Body of pancreas (tissue), 4 donors: ENCODE measurements around the gene IFT74. TPM values are rescaled to one million over a fixed set of nuclear protein-coding genes. Genes with fewer than 3 reads are reported as not detected.
A peak's percentile ranks its signal among the peaks of the same experiment; 100 is the strongest.

Source experiments
- ATAC-seq: fragments of 150-250 bp; one replicate; pipeline ENCODE4 v1.9.1; 2016
- DNase-seq, 4 donors: peaks; one replicate each; pipeline ENCODE4 v3.0.0-alpha.2; 2019
- H3K27ac ChIP-seq, 4 donors: fragments of 200-600 bp; sonication (generic); 1 replicate in 3 of 4; 2 replicates in 1 of 4; pipeline versions ENCODE4 v1.5.1 to v1.6.1; 2016 to 2019; ENCODE audit warnings: mild to moderate bottlenecking in 1 of 4, mixed read lengths in 1 of 4, moderate library complexity in 1 of 4
- H3K27me3 ChIP-seq, 2 donors: fragments of 200-600 bp; sonication (generic); one replicate each; pipeline ENCODE4 v1.6.0; 2016; ENCODE audit warnings: mild to moderate bottlenecking in 1 of 2
- H3K36me3 ChIP-seq, 2 donors: fragments of 200-600 bp; sonication (generic); replicated peaks in 1 of 2; 2 replicates each; pipeline ENCODE4 v1.5.1; 2016; ENCODE audit warnings: low read depth in 2 of 2; ENCODE audit not compliant: insufficient read depth in 1 of 2
- H3K4me1 ChIP-seq: fragments of 200-600 bp; sonication (generic); one replicate; pipeline ENCODE4 v1.6.0; 2016
- H3K4me3 ChIP-seq, 2 donors: fragments of 200-600 bp; sonication (generic); 1 replicate in 1 of 2; 2 replicates in 1 of 2; pipeline ENCODE4 v1.5.1; 2016 to 2019
- H3K9me3 ChIP-seq, 3 donors: fragments of 200-600 bp; sonication (generic); 1 replicate in 2 of 3; 2 replicates in 1 of 3; pipeline ENCODE4 v1.5.1; 2016
- CTCF ChIP-seq, 7 experiments: fragments of 450-650 bp in 4 of 7; fragments of 200-600 bp in 3 of 7; sonication (generic) in 3 of 7; IDR thresholded peaks; one replicate each; pipeline ENCODE4 v1.5.1; 2016 to 2019; ENCODE audit warnings: antibody characterized with exemption in 7 of 7
- POLR2A ChIP-seq, 3 donors: fragments of 450-650 bp; IDR thresholded peaks; one replicate each; pipeline ENCODE4 v1.6.1; 2016; ENCODE audit warnings: antibody characterized with exemption in 3 of 3, mild to moderate bottlenecking in 2 of 3
- WGBS, 2 donors: methylation state at CpG; one replicate each; pipeline ENCODE4 v1.1.5; 2017; 5-methylcytosine and 5-hydroxymethylcytosine counted together
- intact Hi-C: fragments of 100-400 bp; cut with DNase I; formaldehyde crosslinking; loops from one replicate; pipeline ENCODE4 v1.15.1; 2023
- total RNA-seq, 2 donors: library from RNA; depleted of rRNA; stranded (reverse); fragments of >200 nt; gene quantifications; one replicate each; pipeline ENCODE4 v1.1.0, GENCODE V29; 2016

Gene IFT74
- total RNA-seq, 2 donors from 2014 or later = 7.3 to 9.1 TPM

DNA sequence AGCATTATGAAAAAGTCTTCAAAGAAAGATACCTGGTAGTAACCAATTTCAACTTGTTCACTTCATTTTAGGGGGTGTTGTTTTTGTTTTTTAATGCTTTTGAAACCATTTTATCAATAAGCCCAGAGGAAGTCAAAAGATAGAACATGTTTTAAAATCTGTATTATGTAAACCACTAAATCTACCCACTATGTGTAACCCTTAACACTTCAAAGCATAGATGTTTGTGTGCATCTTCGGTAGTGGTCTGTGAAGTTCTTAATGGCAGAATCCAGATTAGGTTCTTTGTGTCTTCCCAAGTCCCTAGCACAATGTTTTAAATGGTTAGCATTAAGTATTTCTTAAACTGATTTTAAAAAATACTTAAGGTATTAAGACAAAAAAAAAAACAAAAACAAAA lies 15.4 kb upstream of the IFT74 start:
- Histone ChIP-seq H3K4me1 (peaks cover 17% of the 10 kb centered on the region), H3K36me3 (no peaks in the 10 kb centered on the region), H3K27me3 (no peaks in the 10 kb centered on the region), H3K27ac (no peak overlapping the region), H3K9me3 (peaks cover 0 to 7% (median 0%) of the 10 kb centered on the region in 3 donors), H3K4me3 (no peak overlapping the region)
- no peak for TF ChIP-seq POLR2A (IDR thresholded peaks at IDR 0.05)
- no peak for TF ChIP-seq CTCF (IDR thresholded peaks at IDR 0.05)
- intact Hi-C loops = no loop called here
- no peak for ATAC-seq
- no peak for DNase-seq
- 86 to 94% methylated on average over 1 of the region's 1 CpG for WGBS, 2 donors

GRCh38 chr9:26945591-26945990 lies 10.6 kb upstream of the IFT74 start:
- DNase-seq = no peak
- TF ChIP-seq POLR2A (IDR thresholded peaks at IDR 0.05) (no peak), CTCF (IDR thresholded peaks at IDR 0.05) (no peak)
- no peak overlapping the region for H3K27ac ChIP-seq
- 17 to 25% methylated on average over 2 of the region's 2 CpGs for WGBS, 2 donors
- H3K4me1 ChIP-seq = peaks cover 30% of the 10 kb centered on the region
- no peaks in the 10 kb centered on the region for H3K27me3 ChIP-seq
- no peaks in the 10 kb centered on the region for H3K36me3 ChIP-seq
- no peak overlapping the region for H3K4me3 ChIP-seq
- no peaks in the 10 kb centered on the region for H3K9me3 ChIP-seq
- intact Hi-C loops = no loop called here
- no peak for ATAC-seq

DNA sequence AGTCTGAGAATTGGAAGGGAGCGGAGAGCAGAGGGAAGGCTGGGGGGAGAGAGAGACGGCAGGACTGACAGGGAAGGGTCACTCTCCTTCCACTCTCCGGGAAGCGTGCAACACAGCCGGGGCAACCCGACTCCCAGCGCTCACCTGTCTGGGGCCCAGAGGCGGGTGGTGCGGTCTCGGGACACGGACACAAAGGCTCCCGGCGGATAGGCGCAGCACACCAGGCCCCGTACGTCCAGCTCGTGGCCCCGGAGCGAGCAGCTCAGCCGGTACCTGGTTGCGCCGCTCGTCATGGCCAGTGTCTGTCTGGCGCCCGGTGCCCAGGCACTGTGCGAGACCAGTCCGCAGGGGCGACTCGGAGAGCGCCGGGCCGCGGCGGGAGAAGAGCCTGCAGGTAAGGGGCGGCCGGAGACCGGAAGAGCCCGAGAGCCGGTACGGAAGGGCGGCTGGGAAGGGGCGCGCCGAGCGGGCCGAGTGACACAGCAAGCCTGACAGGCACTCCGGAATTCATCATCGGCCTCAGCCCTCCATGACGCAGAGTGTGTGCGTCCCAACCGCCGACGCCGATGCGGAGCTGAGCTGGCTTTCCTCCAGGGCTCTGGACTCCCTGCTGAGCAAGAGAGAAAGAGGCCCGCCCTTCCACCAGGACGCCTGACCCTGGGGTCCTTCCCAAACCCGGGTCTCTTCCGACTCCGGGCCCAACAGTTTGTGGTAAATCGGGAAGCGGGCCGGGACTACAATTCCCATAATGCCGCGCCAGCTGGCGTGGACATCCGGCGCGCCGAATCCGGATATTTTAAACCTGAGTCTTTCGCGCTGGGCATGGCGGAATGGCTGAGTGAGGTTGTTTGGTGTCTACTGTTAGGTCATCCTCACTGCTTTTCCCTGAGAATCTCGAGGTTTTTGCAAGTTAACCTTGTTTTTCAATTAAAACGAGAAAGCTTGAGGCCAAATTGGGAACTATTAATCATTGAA lies 9.2 kb upstream of the IFT74 start, which contains the start of gene PLAA:
TSS of gene PLAA (minus strand) at position 490 of the 975 bp plus-strand sequence. CDS start at position 293, 197 bp downstream.
- no peaks in the 10 kb centered on the region for H3K36me3 ChIP-seq
- 0 to 1% methylated on average over 22 to 76 of the region's 76 CpGs for WGBS, 2 donors
- TF ChIP-seq CTCF (IDR thresholded peaks at IDR 0.05) (peak in 6 of 7 experiments; percentile 10 to 56 (median 46)), POLR2A (IDR thresholded peaks at IDR 0.05) (peak; percentile 57 to 81 (median 78))
- intact Hi-C loops = no loop called here
- peak within 1 kb of the TSS; percentile 95 to 100 (median 98) for H3K27ac ChIP-seq
- ATAC-seq (peak; percentile 99), DNase-seq (peak; percentile 87 to 93 (median 90))
- H3K27me3 ChIP-seq = no peaks in the 10 kb centered on the region
- H3K4me3 ChIP-seq = peak within 1 kb of the TSS; percentile 64 to 92
- H3K4me1 ChIP-seq = peaks cover 30% of the 10 kb centered on the region
- no peaks in the 10 kb centered on the region for H3K9me3 ChIP-seq

DNA sequence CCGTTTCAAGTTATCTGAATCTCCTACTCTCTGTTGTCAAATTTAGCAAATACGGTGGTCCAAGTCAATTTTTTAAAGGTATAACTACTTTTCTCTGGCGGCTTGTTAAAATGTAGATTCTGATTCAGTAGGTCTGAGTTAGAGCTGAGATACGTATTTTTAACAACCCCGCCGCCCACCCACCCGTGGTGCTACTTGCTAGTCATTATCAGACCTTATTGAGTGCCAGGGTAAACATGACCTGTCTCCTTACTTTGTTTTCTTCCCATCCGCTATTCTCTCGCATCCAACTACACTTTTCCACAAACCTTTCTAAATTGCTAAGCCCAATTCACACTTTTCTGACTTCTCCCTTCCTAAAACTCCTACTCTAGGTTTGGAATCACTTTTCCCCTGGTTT lies 8.5 kb upstream of the IFT74 start:
- 0% methylated on average over 9 of the region's 9 CpGs for WGBS, 2 donors

More for the DNA sequence above, 8.5 kb upstream of the IFT74 start:
- DNase-seq = no peak
- no peaks in the 10 kb centered on the region for H3K9me3 ChIP-seq
- peak overlapping the region; percentile 95 to 100 (median 98) for H3K27ac ChIP-seq
- no peaks in the 10 kb centered on the region for H3K36me3 ChIP-seq
- intact Hi-C loops = no loop called here
- no peak for ATAC-seq
- peak overlapping the region in 1 of 2 donors; percentile 92 for H3K4me3 ChIP-seq
- TF ChIP-seq POLR2A (IDR thresholded peaks at IDR 0.05) = no peak
- no peak for TF ChIP-seq CTCF (IDR thresholded peaks at IDR 0.05)
- peaks cover 30% of the 10 kb centered on the region for H3K4me1 ChIP-seq
- no peaks in the 10 kb centered on the region for H3K27me3 ChIP-seq
